ENCODE measurements around the gene UPK3A.

DNA sequence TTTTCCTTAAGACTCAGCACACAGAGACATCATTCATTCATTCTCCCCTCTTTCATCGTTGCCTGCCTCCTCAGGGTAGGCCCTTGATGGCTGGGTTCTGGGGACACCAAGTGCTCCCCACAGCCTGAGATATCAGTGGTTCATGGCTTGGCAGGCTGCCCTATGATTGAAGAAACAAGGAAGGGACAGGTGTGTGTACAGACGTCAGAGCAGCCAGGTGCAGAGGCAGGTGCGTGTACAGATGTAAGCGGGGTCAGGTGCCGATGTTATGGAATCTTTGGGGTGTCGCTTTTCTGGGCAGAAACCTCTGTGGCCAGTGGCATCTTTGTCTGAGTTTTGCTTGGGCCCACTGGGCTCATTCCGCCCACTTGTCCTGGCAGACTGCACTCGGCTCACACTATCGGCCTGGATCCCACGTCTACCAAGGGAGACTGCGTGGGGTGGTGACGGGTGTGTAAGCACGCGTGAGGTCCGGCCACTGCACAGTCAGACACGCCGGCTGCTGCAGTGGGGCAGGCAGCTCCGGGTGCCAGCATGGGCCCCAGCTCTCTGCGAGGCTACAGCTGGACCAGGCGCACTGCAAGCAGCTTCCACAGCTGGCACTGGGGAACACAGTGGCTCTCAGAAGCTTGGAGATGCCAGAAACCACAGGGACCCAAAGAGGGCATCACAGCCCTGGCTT is 23.2 kb upstream of the UPK3A start:
- no peak for TF ChIP-seq ZFX (IDR thresholded peaks at IDR 0.05)
- TF ChIP-seq, protein P1, sequence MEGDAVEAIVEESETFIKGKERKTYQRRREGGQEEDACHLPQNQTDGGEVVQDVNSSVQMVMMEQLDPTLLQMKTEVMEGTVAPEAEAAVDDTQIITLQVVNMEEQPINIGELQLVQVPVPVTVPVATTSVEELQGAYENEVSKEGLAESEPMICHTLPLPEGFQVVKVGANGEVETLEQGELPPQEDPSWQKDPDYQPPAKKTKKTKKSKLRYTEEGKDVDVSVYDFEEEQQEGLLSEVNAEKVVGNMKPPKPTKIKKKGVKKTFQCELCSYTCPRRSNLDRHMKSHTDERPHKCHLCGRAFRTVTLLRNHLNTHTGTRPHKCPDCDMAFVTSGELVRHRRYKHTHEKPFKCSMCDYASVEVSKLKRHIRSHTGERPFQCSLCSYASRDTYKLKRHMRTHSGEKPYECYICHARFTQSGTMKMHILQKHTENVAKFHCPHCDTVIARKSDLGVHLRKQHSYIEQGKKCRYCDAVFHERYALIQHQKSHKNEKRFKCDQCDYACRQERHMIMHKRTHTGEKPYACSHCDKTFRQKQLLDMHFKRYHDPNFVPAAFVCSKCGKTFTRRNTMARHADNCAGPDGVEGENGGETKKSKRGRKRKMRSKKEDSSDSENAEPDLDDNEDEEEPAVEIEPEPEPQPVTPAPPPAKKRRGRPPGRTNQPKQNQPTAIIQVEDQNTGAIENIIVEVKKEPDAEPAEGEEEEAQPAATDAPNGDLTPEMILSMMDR (conservative IDR thresholded peaks at IDR 0.05) = no peak
